Mucosa of descending colon (tissue), 3 donors: ENCODE results near the gene ADCK1. TPM values are rescaled to one million over a fixed set of nuclear protein-coding genes. Genes with fewer than 3 reads are reported as not detected.
A peak's percentile ranks its signal among the peaks of the same experiment; 100 is the strongest.

Source experiments
- ATAC-seq: fragments of 200-7000 bp; cut with Tn5 transposase; one replicate; pipeline ENCODE4 v1.9.1; 2020; ENCODE audit warnings: mild to moderate bottlenecking, moderate library complexity
- DNase-seq, 3 donors: peaks; one replicate each; pipeline ENCODE4 v3.0.0-alpha.2; 2020
- H3K36me3 ChIP-seq: fragments of 200-600 bp; one replicate; pipeline ENCODE4 v1.8.0; 2021; ENCODE audit warnings: low read depth, mild to moderate bottlenecking
- H3K4me1 ChIP-seq: fragments of 200-600 bp; one replicate; pipeline ENCODE4 v1.8.0; 2021; ENCODE audit warnings: low read depth, mild to moderate bottlenecking
- H3K4me3 ChIP-seq: fragments of 200-600 bp; one replicate; pipeline ENCODE4 v1.8.0; 2021; ENCODE audit warnings: mild to moderate bottlenecking
- H3K9me3 ChIP-seq: fragments of 200-600 bp; one replicate; pipeline ENCODE4 v1.8.0; 2021; ENCODE audit warnings: mild to moderate bottlenecking
- intact Hi-C, 2 donors: fragments of 100-400 bp; cut with DNase I in 1 of 2; cut with micrococcal nuclease in 1 of 2; formaldehyde crosslinking; loops; one replicate each; pipeline versions ENCODE4 v1.11.0 to v1.11.1; 2022; cut with DNase I, micrococcal nuclease
- total RNA-seq, 3 donors: library from RNA; stranded (reverse); fragmentation: NEBNext Ultra II Directional in 2 of 3; extraction: Animal tissue kit (Norgen Biotek cat#: 25700) in 2 of 3; gene quantifications; one replicate each; pipeline versions ENCODE4 v1.2.1 to v1.2.4, GENCODE V29; 2021 to 2023
- TF ChIP-seq, protein P1 (sequence below): fragments of 200-600 bp; IDR thresholded peaks from one replicate; pipeline ENCODE4 v1.8.0; 2022; ENCODE audit warnings: antibody characterized with exemption, mild to moderate bottlenecking
- donor health status: DM: no; HTN: no; CAD: no; lungs with moderate emphysema.
- donor health status: DM: no; HTN: no; CAD: no.
- donor health status: DM: no; HTN: yes; CAD: no.

The ADCK1 gene
- total RNA-seq, 3 donors from 2014 or later: 9.1 to 15.4 (median 13.6) TPM

GRCh38 chr14:77849711-77850110 lies 49.8 kb downstream of the ADCK1 start:
- ATAC-seq (no peak), DNase-seq (no peak)

GRCh38 chr14:77853919-77854318 lies 54.0 kb downstream of the ADCK1 start:
- intact Hi-C loops: no loop called here

More at GRCh38 chr14:77849711-77850110, 49.8 kb downstream of the ADCK1 start:
- intact Hi-C loops: no loop called here
- Histone ChIP-seq H3K4me1 (no peaks in the 10 kb centered on the region), H3K36me3 (no peaks in the 10 kb centered on the region), H3K9me3 (no peaks in the 10 kb centered on the region), H3K4me3 (no peak overlapping the region)
- TF ChIP-seq, protein P1, sequence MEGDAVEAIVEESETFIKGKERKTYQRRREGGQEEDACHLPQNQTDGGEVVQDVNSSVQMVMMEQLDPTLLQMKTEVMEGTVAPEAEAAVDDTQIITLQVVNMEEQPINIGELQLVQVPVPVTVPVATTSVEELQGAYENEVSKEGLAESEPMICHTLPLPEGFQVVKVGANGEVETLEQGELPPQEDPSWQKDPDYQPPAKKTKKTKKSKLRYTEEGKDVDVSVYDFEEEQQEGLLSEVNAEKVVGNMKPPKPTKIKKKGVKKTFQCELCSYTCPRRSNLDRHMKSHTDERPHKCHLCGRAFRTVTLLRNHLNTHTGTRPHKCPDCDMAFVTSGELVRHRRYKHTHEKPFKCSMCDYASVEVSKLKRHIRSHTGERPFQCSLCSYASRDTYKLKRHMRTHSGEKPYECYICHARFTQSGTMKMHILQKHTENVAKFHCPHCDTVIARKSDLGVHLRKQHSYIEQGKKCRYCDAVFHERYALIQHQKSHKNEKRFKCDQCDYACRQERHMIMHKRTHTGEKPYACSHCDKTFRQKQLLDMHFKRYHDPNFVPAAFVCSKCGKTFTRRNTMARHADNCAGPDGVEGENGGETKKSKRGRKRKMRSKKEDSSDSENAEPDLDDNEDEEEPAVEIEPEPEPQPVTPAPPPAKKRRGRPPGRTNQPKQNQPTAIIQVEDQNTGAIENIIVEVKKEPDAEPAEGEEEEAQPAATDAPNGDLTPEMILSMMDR: no peak

GRCh38 chr14:77856941-77857340 lies 57.0 kb downstream of the ADCK1 start:
- no peak overlapping the region for H3K4me3 ChIP-seq
- TF ChIP-seq, protein P1: no peak
- intact Hi-C loops: no loop called here
- no peaks in the 10 kb centered on the region for H3K4me1 ChIP-seq
- no peaks in the 10 kb centered on the region for H3K9me3 ChIP-seq
- ATAC-seq: no peak
- no peaks in the 10 kb centered on the region for H3K36me3 ChIP-seq
- DNase-seq: no peak

More at GRCh38 chr14:77853919-77854318, 54.0 kb downstream of the ADCK1 start:
- H3K9me3 ChIP-seq: no peaks in the 10 kb centered on the region
- H3K4me3 ChIP-seq: no peak overlapping the region
- H3K36me3 ChIP-seq: no peaks in the 10 kb centered on the region
- ATAC-seq (no peak), DNase-seq (no peak)
- H3K4me1 ChIP-seq: no peaks in the 10 kb centered on the region
- TF ChIP-seq, protein P1: no peak

DNA sequence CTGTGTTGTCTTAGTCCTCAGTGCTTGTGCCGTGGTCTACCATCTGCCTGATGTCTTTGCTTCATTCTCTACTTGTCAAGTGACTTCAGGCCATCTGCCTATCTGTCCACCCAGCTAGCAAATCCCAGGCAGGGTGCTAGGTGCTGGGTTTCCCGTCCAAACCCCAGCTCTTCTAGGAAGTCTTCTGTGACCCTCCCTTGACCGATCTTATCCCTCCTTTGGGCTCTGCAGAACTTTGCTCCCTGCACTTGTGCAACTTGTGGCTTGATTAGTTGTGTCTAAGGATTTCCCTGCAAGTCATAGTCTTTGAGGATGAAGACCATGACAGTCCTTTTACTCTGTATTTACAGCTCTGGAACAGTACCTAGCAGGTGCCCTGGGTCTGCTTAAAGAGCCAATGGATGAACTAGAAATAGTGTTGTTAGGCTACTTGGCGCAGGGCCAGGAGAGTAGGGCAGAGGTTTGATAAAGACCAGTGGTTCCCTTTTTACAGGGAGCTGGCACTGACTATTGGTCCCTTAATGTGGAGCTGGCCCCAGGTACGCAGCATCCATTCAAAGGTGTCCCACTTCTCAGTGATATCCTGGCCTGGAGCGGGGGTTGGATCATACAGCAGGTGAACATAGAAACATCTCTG lies 60.1 kb downstream of the ADCK1 start:
- Histone ChIP-seq H3K4me3 (no peak overlapping the region), H3K4me1 (no peaks in the 10 kb centered on the region), H3K36me3 (no peaks in the 10 kb centered on the region), H3K9me3 (no peaks in the 10 kb centered on the region)
- TF ChIP-seq, protein P1: no peak
- DNase-seq (peak in 1 of 3 donors; percentile 10), ATAC-seq (no peak)
- intact Hi-C loops: no loop called here

- no peaks in the 10 kb centered on the region for H3K4me1 ChIP-seq
- TF ChIP-seq, protein P1: no peak
- ATAC-seq (no peak), DNase-seq (no peak)
- H3K9me3 ChIP-seq: no peaks in the 10 kb centered on the region
- no peak overlapping the region for H3K4me3 ChIP-seq
- H3K36me3 ChIP-seq: no peaks in the 10 kb centered on the region
- intact Hi-C loops: no loop called here
Observed at GRCh38 chr14:77861201-77861600, 61.3 kb downstream of the ADCK1 start.
